HG02610 (cell line): Measurements from ENCODE around the gene DDX31.

Experiments used
- ATAC-seq: cut with Tn5 transposase; IDR thresholded peaks from one replicate; pipeline ENCODE4 v1.9.1; 2021; ENCODE audit warnings: mild to moderate bottlenecking, moderate library complexity; ENCODE audit not compliant: unreplicated experiment

Gene DDX31

DNA sequence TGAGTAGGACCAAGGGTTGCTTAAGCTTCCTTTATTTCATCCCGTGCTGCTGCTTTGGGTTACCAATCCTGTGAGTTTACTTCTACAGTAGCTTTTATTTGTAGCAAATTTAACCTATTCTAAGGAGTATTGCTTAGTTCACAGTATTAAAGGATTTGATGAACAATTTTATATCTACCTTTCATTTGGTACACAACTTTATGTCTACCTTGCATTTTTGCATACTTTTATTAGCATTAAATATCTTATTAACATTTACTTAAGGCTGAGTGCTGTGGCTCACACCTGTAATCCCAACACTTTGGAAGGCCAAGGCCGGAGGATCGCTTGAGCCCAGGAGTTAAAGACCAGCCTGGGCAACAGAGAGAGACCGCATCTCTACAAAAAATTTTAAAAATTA lies 4.7 kb upstream of the DDX31 start:
- ATAC-seq: no peak

DNA sequence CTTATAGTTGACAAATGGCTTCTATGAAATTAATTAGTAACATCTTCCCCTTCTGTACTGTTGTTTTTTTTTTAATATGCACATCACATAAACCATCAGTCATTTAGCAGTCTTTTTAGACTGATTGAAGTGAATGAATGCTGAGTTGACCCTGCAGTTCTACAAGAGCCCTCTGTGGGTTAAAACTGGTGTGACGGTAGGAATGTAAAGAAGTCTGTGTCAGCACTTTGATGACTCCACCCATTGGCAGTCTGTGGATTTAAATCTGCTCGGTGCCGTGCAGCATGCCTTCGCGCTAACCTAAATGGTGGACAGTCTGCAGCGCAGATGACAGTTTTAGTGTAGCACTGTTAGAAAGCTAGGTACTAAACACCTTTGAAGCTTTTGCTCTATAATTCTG lies 3.6 kb upstream of the DDX31 start:
- no peak for ATAC-seq

- ATAC-seq: no peak
Measured at GRCh38 chr9:132672413-132672690, 2.6 kb upstream of the DDX31 start.

- no peak for ATAC-seq
Measured at GRCh38 chr9:132671620-132672412, 2.0 kb upstream of the DDX31 start.

DNA sequence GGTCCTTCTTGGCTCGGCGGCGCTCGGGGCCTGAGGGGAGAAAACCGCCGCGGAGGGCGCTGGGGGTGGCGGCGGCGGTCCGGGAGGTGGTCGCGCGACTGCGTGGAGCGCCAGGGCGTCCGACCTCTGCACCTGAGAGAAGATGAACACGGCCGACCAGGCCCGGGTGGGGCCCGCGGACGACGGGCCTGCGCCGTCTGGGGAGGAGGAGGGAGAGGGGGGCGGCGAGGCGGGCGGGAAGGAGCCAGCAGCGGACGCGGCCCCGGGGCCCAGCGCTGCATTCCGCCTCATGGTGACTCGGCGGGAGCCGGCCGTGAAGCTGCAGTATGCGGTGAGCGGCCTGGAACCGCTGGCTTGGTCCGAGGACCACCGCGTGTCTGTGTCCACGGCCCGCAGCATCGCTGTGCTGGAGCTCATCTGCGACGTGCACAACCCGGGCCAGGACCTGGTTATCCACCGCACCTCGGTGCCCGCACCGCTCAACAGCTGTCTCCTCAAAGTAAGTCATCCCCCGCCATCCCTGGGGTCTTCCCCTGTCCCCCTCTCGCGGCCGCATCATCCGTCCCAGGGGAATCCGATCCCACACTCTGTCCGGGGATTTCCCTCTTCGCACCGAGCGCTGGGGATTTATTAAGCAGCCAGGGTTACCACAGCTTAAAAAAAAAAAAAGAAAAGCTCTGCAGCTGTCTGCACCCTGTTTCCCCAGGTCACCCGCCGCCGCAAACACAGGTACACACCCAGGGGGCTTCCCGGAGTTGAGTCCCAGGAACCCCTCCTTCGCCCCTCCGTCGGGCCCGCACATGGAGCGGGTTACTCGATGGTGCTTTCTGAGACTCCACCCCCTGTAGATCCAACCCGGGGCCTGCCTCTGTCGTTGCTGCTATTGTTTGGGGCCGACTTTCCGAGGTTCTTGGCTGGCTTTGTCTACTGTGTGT lies 941 bp upstream of the DDX31 start, which contains the start of gene GTF3C4:
Gene GTF3C4, plus strand, starts transcription at position 8 of the 935 bp plus-strand sequence. Its CDS starts 135 bp downstream, at position 143.
- peak; percentile 30 for ATAC-seq

DNA sequence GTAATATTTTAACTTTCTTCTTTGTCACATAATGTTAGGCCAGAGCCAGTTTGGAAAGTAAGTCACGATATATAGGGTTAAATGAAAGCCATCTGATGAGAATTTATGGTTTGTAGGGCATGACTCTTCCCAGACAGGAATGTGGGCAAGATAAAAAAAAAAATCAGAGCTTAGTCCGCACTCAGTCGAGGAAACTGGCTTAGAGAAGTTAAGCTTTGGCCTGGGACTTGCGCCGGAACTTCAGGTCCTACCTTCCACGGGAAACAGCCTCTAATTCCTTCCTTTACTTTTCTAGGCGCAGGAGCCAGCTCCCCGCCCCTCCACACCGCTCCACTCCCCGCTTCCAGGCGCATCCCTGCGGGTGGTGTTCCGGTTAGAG lies 475 bp downstream of the DDX31 start:
- no peak for ATAC-seq

DNA sequence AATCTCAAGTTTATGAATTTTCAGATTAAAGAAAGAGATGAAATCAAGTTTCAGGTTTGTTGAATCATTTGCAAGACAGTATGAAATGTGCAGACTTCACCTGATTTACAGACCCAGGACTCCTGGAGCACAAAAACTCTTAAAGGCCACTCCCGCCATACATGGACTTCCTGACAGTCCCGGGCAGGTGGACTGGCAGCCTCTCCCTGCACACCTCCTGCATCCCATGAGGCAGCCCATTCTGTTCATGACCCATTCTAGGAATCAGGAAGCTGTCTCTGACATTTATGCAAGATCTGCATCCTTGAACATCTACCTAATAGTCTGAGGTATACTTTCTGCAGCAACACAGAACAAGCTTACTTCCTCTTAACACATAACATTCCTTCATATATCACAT lies 5.9 kb downstream of the DDX31 start:
- no peak for ATAC-seq

- no peak for ATAC-seq
Measured at GRCh38 chr9:132663117-132663516, 6.7 kb downstream of the DDX31 start.

- no peak for ATAC-seq
Measured at GRCh38 chr9:132662152-132662945, 7.4 kb downstream of the DDX31 start.

- no peak for ATAC-seq
Measured at GRCh38 chr9:132656299-132656698, 13.5 kb downstream of the DDX31 start.

GRCh38 chr9:132651259-132651658 lies 18.5 kb downstream of the DDX31 start:
- ATAC-seq: no peak

- no peak for ATAC-seq
Measured at GRCh38 chr9:132648685-132649084, 21.1 kb downstream of the DDX31 start.

- ATAC-seq: no peak
Measured at GRCh38 chr9:132648283-132648682, 21.5 kb downstream of the DDX31 start.

GRCh38 chr9:132647806-132648205 lies 22.0 kb downstream of the DDX31 start:
- no peak for ATAC-seq

DNA sequence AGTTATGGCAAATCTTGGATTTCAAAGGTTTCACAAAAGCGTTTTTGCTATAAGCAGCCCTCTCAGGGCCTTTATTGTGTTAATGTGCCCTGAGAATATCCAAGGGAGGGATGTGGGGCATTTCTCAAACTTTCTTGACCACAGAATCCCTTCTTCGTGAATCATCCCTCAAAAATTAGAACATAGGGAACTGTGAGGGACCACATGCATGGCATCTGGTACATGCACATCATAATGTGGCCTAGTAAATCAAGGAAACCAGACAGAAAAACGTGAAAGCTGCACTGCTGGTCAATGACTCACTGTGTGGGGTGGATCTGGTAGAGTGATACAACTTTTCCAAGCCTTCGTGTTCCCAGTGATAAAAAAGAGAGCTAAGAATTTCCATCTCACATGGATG lies 22.4 kb downstream of the DDX31 start:
- no peak for ATAC-seq

GRCh38 chr9:132646726-132647125 lies 23.1 kb downstream of the DDX31 start:
- no peak for ATAC-seq

GRCh38 chr9:132645711-132646110 lies 24.1 kb downstream of the DDX31 start:
- no peak for ATAC-seq

DNA sequence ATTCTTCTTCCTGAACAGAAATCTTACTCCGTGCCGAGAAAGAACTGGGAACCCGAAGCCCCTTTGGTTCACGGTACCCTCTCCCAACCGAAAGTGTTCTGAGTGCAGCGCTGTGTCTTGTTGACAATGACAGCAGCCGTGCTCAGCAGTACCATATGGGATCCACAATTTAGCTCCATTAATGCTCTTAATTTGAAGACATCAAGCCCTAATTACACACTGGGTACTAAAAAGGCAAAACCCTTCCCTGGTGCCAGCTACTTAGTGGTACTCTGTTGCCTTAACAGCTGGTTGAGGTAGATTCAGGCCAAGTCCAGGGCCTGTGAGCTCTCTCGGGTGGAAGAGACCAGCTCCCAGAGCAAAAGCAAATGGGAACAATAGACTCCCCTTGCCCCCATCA lies 24.5 kb downstream of the DDX31 start:
- no peak for ATAC-seq

- ATAC-seq: no peak
Measured at GRCh38 chr9:132644251-132644650, 25.5 kb downstream of the DDX31 start.

DNA sequence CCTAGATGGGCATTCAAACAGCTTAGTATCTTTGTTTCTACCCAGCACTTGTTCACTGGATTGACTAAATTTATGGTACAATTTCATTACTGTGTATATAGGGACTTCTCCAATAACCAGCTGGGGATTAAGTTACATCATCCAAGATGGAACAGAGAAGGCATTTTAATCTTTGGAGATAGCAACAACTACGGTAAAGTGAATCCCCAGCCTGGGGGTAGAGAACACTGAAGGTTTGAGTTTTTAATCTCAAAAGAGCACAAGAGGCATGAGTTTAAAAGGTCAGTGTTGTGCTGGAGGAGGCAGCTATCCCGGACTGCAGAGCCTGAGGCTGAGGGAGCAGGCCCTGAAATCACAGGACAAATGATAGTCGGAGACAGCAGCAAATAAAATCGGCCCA lies 28.6 kb downstream of the DDX31 start:
- no peak for ATAC-seq

- ATAC-seq: no peak
Measured at GRCh38 chr9:132639322-132639721, 30.5 kb downstream of the DDX31 start.
